ENCODE results near the gene PRKCQ.

- TF ChIP-seq, protein P1, sequence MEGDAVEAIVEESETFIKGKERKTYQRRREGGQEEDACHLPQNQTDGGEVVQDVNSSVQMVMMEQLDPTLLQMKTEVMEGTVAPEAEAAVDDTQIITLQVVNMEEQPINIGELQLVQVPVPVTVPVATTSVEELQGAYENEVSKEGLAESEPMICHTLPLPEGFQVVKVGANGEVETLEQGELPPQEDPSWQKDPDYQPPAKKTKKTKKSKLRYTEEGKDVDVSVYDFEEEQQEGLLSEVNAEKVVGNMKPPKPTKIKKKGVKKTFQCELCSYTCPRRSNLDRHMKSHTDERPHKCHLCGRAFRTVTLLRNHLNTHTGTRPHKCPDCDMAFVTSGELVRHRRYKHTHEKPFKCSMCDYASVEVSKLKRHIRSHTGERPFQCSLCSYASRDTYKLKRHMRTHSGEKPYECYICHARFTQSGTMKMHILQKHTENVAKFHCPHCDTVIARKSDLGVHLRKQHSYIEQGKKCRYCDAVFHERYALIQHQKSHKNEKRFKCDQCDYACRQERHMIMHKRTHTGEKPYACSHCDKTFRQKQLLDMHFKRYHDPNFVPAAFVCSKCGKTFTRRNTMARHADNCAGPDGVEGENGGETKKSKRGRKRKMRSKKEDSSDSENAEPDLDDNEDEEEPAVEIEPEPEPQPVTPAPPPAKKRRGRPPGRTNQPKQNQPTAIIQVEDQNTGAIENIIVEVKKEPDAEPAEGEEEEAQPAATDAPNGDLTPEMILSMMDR (IDR thresholded peaks at IDR 0.05; ENCODE audit: insufficient read depth, low read length) = peak; percentile 26
- no peak for TF ChIP-seq POLR2AphosphoS5 (IDR thresholded peaks at IDR 0.05; ENCODE audit: low read depth)
- TF ChIP-seq GABPA (IDR thresholded peaks at IDR 0.05; ENCODE audit: low read depth) = no peak
- TF ChIP-seq REST (IDR thresholded peaks at IDR 0.05; ENCODE audit: insufficient replicate concordance, low read depth) = no peak
- TF ChIP-seq SPI1 (IDR thresholded peaks at IDR 0.05; ENCODE audit: borderline replicate concordance, low read depth) = no peak
Observed at GRCh38 chr10:6445671-6446316, 134.3 kb downstream of the PRKCQ start.

Measured in HL-60 (cell line).